COR-L47 (cell line): ENCODE data around the gene KRTAP4-11.
"Not testable (repeated sequence)": the region's sequence is repeated elsewhere in the genome, so short reads cannot be mapped to it uniquely, and the experiment has no call there.

Experiments used
- DNase-seq: peaks from one replicate; lab custom pipeline; 2025; lab: John Stamatoyannopoulos, UW

Gene KRTAP4-11

DNA sequence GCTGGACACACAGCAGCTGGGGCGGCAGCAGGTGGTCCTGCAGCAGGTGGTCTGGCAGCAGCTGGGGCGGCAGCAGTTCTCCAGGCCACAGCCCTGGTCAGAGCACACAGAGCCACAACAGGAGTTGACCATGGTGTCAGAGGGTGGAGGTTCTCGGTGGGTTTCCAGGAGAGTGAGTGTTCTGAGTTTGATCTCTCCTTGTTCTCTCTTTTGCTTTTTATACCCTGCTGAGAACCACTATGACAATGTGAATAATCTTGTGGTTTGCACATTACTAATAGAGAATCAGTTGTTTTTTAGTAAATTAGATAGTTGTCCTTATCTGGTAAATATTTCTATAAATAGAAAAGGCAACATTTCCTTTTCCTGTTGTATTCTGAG, 5.8 kb upstream of the KRTAP4-11 start, which contains the start of gene KRTAP4-12:
Gene KRTAP4-12 (minus strand): TSS at position 192 of the 381 bp plus-strand sequence. CDS start 60 bp downstream, at position 132.
- not testable (repeated sequence) for DNase-seq

DNA sequence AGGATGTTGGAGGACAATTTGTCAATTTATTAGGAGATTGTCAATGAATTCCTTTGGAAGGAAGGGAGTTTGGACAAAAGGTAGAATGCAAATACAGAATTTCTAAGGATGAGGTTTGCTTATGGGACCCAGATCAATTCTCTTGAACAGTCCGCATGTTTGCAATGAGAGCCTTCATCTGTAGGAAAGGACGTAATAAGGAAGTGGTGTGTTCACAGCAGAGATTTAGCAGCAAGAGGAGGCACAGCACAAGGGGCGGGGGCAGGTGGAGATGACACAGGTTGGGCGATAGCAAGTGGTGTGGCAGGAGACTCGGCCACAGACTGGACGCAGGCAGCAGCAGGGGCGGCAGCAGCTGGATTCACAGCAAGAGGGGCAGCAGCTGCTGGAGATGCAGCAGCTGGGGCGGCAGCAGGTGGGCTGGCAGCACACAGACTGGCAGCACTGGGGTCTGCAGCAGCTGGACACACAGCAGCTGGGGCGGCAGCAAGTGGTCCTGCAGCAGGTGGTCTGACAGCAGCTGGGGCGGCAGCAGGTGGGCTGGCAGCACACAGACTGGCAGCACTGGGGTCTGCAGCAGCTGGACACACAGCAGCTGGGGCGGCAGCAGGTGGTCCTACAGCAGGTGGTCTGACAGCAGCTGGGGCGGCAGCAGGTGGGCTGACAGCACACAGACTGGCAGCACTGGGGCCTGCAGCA, 5.3 kb upstream of the KRTAP4-11 start:
- DNase-seq: not testable (repeated sequence)

DNA sequence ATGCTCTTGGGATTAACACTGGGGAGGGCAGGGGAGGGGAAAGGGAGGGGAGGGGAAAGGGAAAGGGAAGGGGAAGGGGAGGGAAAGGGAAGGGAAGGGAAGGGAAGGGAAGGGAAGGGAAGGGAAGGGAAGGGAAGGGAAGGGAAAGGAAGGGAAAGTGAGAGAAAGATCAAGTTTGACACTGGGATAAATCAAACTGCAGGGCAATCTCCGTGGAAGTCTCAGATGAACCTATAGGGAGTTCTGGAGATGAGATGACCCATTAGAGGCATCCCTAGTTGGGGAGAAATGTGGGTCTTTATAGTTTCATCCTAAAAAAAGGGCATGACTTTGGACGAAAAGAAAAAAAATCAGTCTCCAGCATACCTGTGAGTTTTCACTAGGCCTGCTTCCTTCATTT, 3.6 kb upstream of the KRTAP4-11 start:
- DNase-seq: no peak

DNA sequence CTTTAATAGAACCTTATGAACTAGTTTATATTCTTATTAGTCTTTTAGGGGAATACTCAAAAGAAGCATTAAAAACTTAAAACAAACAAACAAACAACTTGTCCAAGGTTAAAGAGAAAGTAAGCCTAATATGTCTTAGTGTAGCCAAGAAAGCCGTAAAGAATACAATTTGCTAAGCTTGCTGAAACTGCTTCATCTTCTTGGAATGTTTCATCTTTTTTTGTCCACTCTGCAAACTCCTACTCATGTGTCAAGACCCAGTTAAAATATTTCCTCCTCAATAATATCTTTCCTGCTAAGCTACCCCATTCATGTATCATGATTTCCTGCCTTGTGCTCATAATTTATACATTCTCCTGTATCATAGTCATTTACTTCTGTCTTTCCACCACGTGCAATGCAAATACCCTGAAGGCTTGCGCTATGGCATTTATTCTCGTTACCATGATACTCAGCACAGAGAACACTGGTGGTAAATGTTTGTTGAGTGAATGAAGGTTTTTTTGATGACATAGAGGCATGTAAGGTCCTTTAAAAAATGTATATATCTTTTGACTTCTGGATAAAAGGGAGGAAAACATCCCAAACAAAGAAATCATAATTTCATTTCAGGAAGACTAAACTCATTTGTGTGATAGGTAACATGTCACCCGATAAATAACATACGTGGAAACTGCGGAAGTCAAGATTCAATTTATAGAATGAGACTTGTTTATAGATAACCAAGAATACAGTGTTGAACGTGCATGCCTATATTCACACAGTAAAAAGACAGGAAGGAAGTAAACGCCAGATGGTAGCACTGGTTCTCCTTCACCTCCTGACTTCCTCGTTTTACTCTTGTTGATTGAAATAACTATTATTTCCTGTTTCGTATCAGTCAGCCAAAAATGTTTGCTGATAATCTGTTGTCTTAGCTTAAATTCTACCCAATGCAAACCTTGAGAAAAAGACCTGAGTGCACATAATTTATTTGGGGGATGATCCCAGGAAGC, 1.8 kb upstream of the KRTAP4-11 start:
- DNase-seq: not testable (repeated sequence)

DNA sequence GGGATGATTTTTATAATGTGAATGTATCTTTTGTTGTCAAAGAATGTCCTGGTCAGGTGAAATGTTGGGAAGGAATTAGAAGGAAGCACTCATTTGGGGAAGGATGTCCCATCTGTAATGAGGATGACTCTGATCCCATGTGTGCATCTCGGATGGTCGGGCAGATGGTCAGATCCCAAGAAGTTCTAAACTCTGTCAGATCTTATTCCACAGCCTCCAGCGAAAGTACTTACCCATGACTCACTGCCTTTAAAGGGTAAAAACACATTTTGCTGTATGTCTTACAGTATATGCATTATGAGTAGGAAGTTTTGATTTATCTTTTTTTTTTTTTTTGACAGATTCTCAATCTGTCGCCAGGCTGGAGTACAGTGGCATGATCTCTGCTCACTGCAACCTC, 548 bp upstream of the KRTAP4-11 start:
- no peak for DNase-seq

DNA sequence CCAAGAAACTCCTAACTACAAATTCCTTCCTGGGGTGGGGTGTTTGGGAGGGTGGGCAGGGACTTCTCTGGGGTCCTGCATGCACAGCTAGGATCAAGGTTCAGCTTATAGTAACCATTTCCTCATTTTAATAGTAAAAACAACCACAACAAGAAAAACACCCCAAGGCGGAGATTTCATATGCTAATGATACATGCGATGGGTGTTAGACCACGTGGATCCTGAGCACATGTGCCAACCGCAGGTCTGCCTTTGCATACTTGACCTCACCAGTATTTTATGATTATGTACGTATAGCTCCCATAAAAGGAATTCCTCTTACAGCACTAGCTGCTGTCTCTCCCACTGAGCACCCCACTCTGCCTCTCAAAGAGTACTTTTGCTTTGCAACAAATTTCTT, 1.9 kb downstream of the KRTAP4-11 start:
- DNase-seq: no peak

DNA sequence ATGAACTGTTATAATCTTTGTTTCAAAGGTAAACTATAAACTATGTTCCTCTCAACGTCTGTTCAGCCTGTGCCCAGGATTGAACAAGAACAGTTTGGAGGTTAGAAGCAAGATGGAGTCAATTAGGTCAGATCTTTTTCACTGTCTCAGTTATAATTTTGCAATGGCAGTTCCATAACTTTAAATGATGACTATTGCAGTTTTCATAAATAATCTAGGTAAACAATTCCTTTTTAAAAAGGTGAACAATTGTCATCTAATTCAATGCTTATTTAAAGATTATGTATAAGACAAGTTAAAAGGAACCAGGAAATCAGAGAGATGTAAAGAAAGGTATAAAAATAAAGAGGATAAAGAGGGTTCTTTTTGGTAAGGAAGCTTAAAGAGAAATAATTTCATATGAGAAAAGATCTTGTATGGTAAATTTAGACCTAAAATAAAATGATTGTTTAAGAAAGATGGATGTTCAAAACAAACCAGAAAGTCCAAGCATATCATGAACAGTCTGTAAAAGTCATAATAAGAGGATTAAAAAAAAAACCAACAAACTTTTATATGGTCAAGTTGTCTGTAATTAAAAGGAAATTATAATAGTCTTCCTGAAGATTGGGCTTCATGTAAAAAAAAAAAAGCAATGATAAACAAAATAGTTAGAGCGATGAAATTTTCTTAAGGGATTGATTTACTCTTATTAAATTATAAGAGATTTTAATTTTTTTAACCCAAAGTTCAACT, 6.9 kb downstream of the KRTAP4-11 start:
- no peak for DNase-seq

DNA sequence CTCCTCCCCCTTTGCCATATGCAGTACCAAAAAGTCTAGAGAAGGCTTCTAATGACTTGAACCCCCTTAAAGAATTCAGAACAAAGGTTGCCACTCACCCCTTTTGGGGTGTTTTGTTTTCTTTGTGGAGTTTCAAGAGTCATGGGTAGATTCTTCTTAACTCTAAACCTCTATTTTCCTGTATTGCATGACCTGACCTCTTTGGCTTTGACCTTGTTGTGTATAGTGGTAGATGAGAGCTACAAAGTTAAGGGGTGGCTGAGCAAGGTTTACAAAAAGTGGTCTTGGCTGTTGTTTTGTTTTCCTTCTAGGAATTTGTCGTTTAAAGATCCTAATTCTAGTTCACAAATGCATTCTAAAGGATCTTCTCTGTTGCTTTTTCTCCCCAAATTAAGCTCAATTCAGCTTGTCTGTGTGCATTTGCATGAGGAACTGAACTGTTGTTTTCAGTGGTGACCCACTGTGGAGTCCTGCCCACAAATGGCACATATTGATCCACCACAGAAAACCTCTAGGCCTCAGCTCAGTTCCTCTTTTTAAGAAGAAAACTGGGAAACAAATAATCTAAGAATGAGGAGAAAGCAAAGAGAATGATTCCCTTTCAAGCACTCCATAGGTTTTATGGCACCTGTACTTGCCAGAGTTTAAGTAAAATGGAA, 9.3 kb downstream of the KRTAP4-11 start:
- DNase-seq: not testable (repeated sequence)

DNA sequence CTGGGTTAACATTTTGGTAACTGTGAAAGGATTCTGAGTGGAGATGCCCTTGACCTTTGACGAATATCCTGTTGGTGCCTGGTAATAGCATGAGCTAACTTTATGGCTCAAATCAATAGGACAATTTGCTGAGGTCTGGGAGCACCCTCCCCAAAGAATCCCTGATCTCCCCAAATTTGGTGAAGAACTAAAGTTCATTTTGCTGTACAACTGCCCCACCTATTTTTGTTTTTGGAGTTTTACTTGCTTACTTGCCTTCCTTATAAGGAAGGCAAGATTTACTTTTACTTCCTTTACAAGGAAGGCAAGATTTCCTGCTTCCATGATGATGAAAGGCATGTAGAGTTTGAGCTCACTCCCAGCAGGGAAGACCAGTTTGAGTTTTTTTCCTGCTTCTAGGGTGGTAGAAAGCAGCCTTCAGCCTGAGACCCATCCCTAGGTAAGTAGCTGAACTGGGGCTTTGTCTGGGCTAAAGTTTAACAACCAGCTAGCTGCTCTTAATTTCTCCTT, 10.2 kb downstream of the KRTAP4-11 start:
- DNase-seq: no peak

DNA sequence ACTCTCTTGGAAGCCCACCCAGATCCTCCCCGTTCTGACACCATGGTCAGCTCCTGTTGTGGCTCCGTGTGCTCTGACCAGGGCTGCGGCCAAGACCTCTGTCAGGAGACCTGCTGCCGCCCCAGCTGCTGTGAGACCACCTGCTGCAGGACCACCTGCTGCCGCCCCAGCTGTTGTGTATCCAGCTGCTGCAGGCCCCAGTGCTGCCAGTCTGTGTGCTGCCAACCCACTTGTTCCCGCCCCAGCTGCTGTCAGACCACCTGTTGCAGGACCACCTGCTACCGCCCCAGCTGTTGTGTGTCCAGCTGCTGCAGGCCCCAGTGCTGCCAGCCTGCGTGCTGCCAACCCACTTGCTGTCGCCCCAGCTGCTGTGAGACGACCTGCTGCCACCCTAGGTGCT, 12.8 kb downstream of the KRTAP4-11 start, which contains the start of gene KRTAP4-9:
Gene KRTAP4-9 (plus strand): TSS at position 43 of the 400 bp plus-strand sequence. CDS start 0 bp downstream, at position 43.
- not testable (repeated sequence) for DNase-seq

DNA sequence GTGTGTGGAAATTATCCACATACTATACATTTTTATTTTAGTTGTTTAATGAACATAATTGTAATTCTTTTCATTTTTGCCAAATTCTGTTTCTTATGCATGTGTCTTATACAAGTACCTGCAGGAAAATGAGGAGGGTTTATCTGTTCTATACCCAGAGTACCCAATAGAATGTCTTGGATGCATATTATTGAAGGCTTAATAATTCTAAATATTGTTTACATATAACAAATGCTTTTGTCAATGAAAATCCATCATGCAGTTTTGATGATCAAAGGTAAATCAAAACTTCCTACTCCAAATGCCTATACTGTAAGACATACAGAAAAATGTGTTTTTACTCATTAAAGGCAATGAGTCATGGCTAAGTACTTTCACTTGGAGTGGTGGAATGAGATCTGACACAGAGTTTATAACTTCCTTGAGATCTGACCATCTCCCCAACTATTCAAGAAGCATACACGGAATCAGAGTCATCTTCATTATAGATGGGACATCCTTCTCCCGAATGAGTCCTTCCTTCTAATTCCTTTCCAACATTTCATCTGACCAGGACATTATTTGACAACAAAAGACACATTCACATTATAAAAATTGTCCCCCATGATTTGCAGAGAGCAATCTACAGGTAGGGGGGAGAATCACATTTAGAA, 13.7 kb downstream of the KRTAP4-11 start:
- not testable (repeated sequence) for DNase-seq

DNA sequence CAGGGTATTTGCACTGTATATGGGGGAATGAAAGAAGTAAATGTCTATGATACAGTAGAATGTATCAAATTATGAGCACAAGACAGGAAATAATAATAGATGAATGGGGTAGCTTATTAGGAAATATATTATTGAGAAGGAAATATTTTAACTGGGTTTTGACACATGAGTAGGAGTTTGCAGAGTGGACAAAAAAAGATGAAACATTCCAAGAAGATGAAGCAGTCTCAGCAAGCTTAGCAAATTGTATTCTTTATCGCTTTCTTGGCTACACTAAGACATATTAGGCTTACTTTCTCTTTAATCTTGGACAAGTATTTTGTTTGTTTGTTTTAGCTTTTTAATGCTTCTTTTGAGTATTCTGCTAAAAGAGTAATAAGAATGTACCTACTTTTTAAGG, 14.3 kb downstream of the KRTAP4-11 start:
- DNase-seq: no peak

DNA sequence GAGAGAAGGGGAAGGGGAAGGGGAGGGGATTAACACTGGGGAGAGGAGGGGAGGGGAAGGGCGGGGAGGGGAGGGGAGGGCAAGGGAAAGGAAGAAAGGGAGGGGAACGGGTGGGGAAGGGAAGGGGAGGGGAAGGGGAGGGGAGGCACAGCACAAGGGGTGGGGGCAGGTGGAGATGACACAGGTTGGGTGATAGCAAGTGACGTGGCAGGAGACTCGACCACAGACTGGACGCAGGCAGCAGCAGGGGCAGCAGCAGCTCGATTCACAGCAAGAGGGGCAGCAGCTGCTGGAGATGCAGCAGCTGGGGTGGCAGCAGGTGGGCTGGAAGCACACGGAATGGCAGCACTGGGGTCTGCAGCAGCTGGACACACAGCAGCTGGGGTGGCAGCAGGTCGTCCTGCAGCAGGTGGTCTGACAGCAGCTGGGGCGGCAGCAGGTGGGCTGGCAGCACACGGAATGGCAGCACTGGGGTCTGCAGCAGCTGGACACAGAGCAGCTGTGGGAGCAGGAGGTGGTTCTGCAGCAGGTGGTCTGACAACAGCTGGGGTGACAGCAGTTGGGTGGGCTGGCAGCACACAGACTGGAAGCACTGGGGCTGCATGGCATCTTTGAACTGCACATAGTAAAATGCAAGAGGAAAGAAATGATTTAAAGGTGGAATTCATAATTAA, 16.4 kb downstream of the KRTAP4-11 start, which contains the start of gene KRTAP4-16:
Gene KRTAP4-16 (minus strand): TSS at position 624 of the 674 bp plus-strand sequence. CDS start 0 bp downstream, at position 624.
- no peak for DNase-seq

DNA sequence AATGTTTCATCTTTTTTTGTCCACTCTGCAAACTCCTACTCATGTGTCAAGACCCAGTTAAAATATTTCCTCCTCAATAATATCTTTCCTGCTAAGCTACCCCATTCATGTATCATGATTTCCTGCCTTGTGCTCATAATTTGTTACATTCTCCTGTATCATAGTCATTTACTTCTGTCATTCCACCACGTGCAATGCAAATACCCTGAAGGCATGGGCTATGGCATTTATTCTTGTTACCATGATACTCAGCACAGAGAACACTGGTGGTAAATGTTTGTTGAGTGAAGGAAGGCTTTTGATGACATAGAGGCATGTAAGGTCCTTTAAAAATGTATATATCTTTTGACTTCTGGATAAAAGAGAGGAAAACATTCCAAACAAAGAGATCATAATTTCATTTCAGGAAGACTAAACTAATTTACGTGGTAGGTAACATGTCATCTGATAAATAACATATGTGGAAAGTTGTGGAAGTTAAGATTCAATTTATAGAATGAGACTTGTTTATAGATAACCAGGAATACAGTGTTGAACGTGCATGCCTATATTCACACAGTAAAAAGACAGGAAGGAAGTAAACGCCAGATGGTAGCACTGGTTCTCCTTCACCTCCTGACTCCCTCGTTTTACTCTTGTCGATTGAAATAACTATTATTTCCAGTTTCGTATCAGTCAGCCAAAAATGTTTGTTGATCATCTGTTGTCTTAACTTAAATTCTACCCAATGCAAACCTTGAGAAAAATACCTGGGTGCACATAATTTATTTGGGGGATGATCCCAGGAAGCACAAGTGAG, 18.3 kb downstream of the KRTAP4-11 start:
- DNase-seq: not testable (repeated sequence)

DNA sequence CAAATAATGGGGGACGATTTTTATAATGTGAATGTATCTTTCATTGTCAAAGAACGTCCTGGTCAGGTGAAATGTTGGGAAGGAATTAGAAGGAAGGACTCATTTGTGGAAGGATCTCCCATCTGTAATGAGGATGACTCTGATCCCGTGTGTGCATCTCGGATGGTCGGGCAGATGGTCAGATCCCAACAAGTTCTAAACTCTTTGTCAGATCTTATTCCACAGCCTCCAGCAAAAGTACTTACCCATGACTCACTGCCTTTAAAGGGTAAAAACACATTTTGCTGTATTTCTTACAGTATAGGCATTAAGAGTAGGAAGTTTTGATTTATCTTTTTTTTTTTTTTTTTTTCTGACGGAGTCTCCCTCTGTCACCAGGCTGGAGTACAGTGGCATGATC, 19.7 kb downstream of the KRTAP4-11 start:
- no peak for DNase-seq

DNA sequence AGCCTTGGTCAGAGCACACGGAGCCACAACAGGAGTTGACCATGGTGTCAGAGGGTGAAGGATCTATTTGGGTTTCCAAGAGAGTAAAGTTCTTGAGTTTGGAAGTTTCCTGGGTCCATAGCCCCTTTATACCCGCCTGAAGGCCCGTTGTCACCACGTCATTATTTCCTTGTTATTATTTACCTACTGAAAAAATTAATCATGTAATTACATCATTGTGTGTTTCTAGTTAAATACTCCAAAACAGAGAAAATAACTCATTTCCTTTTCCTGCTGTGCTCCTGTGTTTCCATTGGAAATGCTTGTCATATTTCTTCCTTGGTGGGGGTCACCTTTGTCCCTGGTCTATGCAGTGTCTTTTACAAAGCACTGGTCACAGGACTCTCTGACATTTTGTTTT, 20.1 kb downstream of the KRTAP4-11 start, which contains the start of gene KRTAP4-8:
Gene KRTAP4-8 (minus strand): TSS at position 101 of the 400 bp plus-strand sequence. CDS start 58 bp downstream, at position 43.
- DNase-seq: no peak

DNA sequence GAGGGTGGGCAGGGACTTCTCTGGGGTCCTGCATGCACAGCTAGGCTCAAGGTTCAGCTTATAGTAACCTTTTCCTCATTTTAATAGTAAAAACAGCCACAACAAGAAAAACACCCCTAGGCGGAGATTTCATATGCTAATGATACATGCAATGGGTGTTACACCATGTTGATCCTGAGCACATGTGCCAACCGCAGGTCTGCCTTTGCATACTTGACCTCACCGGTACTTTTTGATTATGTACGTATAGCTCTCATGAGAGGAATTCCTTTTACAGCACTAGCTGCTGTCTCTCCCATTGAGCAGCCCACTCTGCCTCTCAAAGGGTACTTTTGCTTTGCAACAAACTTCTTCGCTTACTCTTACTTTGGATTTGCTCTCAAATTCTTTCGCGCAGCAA, 22.1 kb downstream of the KRTAP4-11 start:
- no peak for DNase-seq

DNA sequence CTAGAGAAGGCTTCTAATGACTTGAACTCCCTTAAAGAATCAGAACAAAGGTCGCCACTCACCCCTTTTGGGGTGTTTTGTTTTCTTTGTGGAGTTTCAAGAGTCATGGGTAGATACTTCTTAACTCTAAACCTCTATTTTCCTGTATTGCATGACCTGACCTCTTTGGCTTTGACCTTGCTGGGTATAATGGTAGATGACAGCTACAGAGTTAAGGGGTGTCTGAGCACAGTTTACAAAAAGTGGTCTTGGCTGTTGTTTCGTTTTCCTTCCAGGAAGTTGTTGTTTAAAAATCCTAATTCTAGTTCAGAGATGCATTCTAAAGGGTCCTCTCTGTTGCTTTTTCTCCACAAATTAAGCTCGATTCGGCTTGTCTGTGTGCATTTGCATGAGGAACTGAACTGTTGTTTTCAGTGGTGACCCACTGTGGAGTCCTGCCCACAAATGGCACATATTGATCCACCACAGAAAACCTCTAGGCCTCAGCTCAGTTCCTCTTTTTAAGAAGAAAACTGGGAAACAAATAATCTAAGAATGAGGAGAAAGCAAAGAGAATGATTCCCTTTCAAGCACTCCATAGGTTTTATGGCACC, 29.3 kb downstream of the KRTAP4-11 start:
- not testable (repeated sequence) for DNase-seq
